IMR-90 (cell line): ENCODE data around the gene PAXIP1.

Experiments
- MXI1 ChIP-seq: IDR thresholded peaks from 2 replicates; pipeline ENCODE4 v1.6.1; 2012; ENCODE audit warnings: low read depth, mild to moderate bottlenecking, low read length, moderate library complexity, borderline replicate concordance
- POLR2A ChIP-seq: IDR thresholded peaks from 2 replicates; pipeline ENCODE4 v1.6.1; 2012; ENCODE audit warnings: mild to moderate bottlenecking, low read depth, low read length
- RAD21 ChIP-seq: IDR thresholded peaks from 2 replicates; pipeline ENCODE4 v1.6.1; 2012; ENCODE audit warnings: low read length, improper control_type of control experiment
- TF ChIP-seq, protein P1 (sequence below): fragments of 150-350 bp; IDR thresholded peaks from 2 replicates; pipeline ENCODE4 v1.6.1; 2016; ENCODE audit warnings: low read depth, mild to moderate bottlenecking, low read length, moderate library complexity, borderline replicate concordance
- TF ChIP-seq, protein P2 (sequence below): conservative IDR thresholded peaks from 2 replicates; pipeline ENCODE4 v1.5.1; 2012; ENCODE audit warnings: mild to moderate bottlenecking, low read depth, low read length, improper control_type of control experiment

- TF ChIP-seq, protein P1, sequence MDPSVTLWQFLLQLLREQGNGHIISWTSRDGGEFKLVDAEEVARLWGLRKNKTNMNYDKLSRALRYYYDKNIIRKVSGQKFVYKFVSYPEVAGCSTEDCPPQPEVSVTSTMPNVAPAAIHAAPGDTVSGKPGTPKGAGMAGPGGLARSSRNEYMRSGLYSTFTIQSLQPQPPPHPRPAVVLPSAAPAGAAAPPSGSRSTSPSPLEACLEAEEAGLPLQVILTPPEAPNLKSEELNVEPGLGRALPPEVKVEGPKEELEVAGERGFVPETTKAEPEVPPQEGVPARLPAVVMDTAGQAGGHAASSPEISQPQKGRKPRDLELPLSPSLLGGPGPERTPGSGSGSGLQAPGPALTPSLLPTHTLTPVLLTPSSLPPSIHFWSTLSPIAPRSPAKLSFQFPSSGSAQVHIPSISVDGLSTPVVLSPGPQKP = no peak
- no peak for TF ChIP-seq MXI1
- no peak for TF ChIP-seq POLR2A
- TF ChIP-seq RAD21 = no peak
- TF ChIP-seq, protein P2, sequence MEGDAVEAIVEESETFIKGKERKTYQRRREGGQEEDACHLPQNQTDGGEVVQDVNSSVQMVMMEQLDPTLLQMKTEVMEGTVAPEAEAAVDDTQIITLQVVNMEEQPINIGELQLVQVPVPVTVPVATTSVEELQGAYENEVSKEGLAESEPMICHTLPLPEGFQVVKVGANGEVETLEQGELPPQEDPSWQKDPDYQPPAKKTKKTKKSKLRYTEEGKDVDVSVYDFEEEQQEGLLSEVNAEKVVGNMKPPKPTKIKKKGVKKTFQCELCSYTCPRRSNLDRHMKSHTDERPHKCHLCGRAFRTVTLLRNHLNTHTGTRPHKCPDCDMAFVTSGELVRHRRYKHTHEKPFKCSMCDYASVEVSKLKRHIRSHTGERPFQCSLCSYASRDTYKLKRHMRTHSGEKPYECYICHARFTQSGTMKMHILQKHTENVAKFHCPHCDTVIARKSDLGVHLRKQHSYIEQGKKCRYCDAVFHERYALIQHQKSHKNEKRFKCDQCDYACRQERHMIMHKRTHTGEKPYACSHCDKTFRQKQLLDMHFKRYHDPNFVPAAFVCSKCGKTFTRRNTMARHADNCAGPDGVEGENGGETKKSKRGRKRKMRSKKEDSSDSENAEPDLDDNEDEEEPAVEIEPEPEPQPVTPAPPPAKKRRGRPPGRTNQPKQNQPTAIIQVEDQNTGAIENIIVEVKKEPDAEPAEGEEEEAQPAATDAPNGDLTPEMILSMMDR = no peak
These were observed 35.4 kb downstream of the PAXIP1 start for GRCh38 chr7:154967401-154967955.
